ENCODE results near the gene TRAF3IP1.

TRAF3IP1 gene

DNA sequence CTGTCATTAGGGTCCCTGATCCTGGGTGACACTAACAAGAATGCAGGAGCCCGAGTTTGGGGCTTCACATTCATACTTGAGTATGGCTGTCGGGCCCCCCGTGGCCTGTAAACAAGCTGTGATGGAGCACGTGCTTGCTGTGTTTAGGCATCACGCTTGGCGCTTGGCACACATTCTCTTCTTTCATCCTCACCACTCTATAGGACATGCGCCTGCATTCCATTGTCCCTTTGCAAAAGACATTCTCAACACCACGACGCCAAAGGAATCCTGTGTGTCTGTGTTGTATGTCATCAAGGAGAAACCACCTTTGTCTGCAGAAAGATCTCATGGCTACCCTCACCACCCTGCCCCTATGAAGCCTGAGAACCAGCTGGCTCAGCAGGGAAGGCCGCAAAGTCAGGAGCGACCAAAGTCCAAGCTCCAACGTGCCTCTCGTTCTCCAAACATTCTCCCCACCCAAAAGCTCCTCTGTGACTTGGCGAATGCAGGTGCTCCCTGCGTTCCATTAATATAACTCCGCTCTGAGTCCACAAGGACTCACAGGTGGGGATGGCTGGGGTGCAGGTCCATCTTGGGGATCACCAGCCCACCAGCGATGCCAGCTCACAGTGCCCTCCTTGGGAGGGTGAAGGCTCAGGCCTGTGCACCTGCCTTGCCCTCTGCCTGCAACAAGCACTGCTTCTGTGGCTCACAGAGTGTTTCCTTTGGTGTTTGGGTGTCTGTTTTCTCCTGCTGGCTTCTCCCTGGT lies 25.8 kb upstream of the TRAF3IP1 start:
- H3K27ac ChIP-seq, result no peak overlapping the region
- no peak for DNase-seq (ENCODE audit: low spot score)
- H3K4me3 ChIP-seq, result no peak overlapping the region
- TF ChIP-seq, protein P1, sequence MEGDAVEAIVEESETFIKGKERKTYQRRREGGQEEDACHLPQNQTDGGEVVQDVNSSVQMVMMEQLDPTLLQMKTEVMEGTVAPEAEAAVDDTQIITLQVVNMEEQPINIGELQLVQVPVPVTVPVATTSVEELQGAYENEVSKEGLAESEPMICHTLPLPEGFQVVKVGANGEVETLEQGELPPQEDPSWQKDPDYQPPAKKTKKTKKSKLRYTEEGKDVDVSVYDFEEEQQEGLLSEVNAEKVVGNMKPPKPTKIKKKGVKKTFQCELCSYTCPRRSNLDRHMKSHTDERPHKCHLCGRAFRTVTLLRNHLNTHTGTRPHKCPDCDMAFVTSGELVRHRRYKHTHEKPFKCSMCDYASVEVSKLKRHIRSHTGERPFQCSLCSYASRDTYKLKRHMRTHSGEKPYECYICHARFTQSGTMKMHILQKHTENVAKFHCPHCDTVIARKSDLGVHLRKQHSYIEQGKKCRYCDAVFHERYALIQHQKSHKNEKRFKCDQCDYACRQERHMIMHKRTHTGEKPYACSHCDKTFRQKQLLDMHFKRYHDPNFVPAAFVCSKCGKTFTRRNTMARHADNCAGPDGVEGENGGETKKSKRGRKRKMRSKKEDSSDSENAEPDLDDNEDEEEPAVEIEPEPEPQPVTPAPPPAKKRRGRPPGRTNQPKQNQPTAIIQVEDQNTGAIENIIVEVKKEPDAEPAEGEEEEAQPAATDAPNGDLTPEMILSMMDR (IDR thresholded peaks at IDR 0.05), result no peak

DNA sequence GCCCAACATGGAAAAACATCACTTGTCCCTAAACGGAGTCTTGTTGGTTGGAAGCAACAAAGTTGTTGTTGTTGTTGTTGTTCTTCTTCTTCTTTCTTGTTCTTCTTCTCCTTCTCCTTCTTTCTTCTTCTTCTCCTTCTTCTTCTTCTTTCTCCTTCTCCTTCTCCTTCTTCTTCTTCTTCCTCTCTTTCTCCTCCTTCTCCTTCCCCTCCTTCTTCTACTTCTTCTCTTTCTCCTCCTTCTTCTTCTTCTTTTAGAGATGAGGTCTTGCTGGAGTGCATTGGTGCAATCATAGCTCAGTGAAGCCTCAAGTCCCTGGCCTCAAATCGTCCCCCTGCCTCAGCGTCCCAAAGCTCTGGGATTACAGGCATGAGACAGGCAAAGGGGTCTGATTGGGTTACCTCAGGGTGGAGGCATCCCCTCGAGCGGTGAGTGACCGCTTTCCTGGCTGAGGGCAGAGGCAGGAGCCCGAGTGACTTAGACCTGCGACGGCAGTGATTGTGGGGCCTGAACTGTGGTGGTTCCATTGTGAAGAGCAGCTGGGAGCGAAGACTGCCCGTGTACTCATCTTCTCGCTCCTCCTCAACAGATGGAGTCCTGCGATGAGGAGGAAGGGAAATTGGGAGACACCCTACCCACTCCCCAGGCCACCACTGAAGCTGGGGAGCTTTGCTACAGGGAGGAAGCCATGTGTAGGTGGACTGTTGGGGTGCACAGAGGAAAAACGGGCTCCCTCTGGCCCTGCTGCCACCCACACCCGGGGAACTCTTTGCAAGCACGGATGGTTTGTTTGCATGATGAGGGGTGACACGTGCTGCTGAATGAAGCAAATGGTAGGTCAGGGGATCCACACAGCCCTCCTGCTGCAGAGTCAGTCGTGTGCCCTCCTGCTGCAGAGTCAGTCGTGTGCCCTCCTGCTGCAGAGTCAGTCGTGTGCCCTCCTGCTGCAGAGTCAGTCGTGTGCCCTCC lies 24.9 kb upstream of the TRAF3IP1 start:
- TF ChIP-seq, protein P1 (IDR thresholded peaks at IDR 0.05), result no peak
- Histone ChIP-seq H3K4me3 (no peak overlapping the region), H3K27ac (no peak overlapping the region)
- DNase-seq (ENCODE audit: low spot score), result no peak

DNA sequence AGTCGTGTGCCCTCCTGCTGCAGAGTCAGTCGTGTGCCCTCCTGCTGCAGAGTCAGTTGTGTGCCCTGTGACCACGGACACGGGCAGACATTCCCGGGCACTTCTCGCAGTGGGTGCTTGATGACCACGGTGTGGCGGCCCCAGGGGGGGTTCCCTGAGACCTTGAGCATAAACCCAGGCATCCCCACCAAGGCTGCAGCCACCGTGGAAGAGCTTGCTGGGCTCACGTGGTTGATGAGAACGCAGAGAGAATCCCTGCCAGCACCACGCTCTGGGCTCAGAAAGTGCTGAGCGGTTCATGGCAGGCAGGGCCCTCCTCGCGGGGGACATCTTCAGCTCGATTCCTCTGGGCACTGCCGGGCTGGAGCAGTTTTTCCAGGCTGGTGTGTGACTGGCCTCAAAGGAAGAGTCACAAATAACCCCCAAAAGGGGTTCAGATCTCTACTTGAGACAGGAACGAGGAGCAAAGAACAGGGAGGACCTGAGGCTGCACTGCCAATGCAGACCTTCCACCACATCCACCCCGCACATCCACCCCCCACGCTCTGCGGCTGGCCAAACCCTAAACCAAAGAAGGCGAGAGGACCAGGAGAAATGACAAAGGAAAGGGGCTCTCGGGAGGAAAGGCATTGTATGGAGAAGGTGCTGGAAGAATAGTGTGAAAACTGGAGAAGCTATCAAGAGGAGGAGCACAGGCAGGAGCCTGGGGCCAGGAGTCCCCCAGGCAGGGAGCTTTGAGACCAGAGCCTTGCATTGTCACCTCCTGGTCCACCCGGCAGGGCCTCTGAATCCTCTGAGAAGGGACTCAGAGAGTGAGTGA lies 23.5 kb upstream of the TRAF3IP1 start:
- H3K27ac ChIP-seq, result no peak overlapping the region
- H3K4me3 ChIP-seq, result no peak overlapping the region
- DNase-seq (ENCODE audit: low spot score), result no peak
- TF ChIP-seq, protein P1 (IDR thresholded peaks at IDR 0.05), result no peak

DNA sequence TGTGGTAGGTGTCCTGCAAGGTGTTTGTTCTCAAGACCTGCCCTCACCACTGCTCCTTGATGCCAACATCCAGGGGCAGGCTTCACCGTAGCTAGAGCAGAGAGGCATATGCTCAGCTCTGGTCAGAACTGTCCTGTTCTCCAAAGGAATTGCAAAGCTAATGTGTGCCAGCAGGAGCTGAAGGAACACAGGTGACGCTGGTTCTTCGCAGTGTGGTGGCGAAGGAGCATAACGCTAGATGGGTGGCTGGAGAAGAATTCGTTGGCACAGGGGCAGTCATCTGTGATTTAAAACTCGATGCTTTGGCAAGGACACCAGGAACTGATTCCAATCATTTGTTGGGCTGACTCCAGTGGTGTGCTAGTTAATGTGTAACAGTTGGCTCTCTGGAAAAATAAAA lies 20.5 kb upstream of the TRAF3IP1 start:
- Histone ChIP-seq H3K27ac (no peak overlapping the region), H3K4me3 (no peak overlapping the region)
- TF ChIP-seq, protein P1 (IDR thresholded peaks at IDR 0.05), result no peak
- no peak for DNase-seq (ENCODE audit: low spot score)

DNA sequence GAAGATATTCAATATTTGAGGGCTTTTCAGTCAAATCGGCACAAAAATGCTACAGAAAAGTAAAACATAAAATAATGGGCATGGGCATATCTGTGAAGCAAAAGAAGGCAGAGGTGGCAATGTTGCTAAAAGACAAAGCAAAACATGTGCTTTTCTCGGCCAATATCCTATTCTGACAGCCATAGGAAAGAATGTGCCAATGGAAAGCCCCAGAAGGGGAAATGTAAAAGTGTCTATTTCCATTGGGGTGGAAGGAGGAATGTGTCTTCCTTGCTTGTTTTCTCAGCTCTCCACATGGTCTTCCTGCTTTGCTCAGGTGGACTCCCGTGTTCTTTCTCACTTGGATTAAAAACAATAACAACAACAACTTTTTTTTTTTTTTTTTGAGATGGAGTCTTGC lies 18.2 kb upstream of the TRAF3IP1 start:
- DNase-seq (ENCODE audit: low spot score), result no peak
- H3K4me3 ChIP-seq, result no peak overlapping the region
- no peak overlapping the region for H3K27ac ChIP-seq
- TF ChIP-seq, protein P1 (IDR thresholded peaks at IDR 0.05), result no peak

DNA sequence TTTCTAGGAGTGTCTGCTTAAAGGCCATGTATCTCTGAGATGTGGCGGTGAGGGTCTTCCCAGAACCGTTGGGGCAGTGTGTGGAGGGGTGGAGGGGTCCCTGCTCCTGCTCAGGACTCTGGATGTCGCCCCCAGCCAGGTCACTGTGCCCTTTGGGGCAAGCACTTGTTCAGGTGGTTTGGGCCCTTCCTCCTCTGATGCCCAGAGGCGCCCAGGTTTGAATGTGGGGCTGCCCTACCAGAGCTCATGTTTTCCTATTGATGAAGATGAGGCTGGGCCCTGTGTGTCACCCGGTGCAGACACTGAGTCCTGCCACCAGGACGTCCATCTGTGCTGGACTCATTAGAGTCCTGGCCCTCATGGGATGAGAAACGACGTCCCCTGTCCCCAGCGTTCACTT lies 17.6 kb upstream of the TRAF3IP1 start:
- H3K4me3 ChIP-seq, result no peak overlapping the region
- no peak overlapping the region for H3K27ac ChIP-seq
- no peak for DNase-seq (ENCODE audit: low spot score)
- TF ChIP-seq, protein P1 (IDR thresholded peaks at IDR 0.05), result no peak
